ENCODE data around the gene DDX4.

The DDX4 gene

DNA sequence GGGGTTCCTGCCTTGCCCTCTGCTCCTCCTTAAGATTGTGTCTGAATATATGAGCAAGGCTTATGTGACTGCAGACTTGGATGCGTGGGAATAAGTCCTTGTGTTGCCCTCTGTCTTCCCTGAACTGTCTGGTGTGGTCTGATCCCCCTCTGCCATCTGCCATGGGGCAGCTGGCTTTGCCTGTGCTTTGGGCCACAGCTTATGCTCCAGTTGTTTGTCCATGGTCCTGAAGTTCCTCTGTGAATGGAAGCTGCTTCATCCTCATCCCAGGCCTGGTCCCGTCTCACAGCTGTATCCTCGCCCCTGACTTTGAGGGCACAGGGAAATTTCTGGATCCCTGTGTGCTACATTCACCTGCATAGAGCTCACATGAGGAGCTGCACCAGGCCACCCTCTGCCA is 128.0 kb downstream of the DDX4 start:
- DNase-seq (ENCODE audit: low read depth in 3 of 3) = no peak

DNA sequence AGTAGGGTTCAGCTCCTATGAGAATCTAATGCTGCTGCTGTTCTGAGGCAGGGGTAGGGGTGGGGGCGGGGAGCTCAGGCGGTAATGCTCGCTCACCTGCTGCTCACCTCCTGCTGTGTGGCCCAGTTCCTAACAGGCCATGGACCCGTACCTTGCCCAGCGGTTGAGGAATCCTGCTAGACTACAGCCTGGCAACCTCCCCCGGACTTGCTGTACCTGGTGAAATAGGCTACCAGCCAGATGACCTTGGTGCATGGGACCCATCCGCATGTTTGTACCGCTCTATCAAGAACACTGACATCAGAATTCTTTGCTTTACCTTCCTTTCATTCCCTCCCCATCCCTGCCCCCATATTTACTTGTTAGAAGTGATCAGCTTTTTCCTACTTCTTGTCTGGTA is 128.6 kb downstream of the DDX4 start:
- DNase-seq (ENCODE audit: low read depth in 3 of 3) = no peak
